HG02759 (cell line): ENCODE measurements around the gene ANXA6.

Experiments used
- ATAC-seq: cut with Tn5 transposase; IDR thresholded peaks from one replicate; pipeline ENCODE4 v1.9.1; 2021; ENCODE audit warnings: mild to moderate bottlenecking, moderate library complexity; ENCODE audit not compliant: unreplicated experiment

ANXA6 gene

DNA sequence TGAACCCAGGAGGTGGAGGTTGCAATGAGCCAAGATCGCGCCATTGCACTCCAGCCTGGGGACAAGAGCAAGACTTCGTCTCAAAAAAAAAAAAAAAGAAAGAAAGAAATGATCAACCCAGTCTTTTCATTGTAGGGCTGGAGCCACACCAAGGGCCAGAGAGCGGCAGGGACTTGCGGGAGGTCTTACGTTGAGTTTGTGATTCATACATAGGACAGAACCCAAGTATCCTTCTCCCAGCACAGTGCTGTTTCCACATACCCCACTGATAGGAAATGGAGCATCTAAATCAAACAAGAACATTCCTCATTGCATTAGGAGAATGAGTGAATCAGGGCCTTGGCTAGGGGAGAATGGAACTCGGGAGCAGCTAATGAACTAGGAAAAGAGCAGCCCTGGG, 73.2 kb downstream of the ANXA6 start:
- ATAC-seq: no peak

DNA sequence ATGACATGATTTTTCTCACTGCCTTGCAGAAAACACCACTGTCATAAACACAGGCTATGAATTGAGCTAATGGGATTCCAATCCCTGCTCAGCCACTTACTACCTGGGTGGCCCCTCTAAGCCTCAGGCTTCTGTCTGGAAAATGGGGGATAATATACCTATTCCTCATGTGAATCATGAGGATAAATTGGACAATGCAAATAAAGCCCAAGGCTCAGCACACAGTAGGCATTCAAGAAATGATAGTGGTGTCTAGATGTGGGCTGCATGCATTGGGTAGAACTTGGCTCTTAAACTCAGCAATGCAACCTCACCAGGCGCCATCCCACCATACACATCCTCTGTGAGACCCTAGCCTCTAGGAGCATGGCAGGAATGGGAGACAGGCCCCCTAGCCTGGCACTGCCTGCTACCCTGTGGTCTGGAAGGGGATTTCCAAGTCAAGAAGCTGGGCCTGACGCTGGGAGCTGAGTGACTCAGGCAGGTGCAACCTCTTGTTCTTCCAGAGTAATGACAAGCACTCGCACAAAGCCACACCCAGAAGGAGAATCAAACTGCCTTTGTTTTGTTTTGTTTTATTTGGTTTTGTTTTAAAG, 74.4 kb downstream of the ANXA6 start:
- no peak for ATAC-seq

DNA sequence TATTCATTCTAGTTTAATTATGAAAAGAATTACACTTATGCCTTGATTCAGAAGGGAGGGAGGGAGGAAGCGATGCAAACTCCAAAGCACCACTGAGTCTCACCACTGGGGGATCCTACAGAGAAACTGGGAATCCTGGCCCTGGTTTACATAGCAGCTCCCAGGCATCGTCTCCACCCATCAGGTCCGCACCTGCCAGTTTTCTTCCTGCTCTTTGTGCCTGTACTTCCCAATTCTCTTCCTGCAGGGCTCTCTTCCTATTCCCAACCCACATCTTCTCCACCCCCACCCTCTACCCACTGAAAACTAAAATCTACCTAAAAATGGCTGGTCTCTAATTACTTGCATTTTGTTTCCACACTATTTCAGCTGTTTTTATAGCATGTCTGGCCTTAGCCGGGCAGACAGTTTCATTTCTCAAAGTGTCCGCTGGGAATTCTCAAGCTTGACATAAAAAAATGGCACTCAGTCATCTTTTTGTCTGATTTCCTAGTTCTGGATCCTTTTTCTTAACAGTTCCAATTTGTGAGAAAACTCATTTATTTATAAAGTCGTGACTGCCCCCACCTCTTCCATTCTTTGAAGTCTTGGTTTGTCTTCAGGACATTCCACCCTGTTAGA, 75.2 kb downstream of the ANXA6 start:
- no peak for ATAC-seq

DNA sequence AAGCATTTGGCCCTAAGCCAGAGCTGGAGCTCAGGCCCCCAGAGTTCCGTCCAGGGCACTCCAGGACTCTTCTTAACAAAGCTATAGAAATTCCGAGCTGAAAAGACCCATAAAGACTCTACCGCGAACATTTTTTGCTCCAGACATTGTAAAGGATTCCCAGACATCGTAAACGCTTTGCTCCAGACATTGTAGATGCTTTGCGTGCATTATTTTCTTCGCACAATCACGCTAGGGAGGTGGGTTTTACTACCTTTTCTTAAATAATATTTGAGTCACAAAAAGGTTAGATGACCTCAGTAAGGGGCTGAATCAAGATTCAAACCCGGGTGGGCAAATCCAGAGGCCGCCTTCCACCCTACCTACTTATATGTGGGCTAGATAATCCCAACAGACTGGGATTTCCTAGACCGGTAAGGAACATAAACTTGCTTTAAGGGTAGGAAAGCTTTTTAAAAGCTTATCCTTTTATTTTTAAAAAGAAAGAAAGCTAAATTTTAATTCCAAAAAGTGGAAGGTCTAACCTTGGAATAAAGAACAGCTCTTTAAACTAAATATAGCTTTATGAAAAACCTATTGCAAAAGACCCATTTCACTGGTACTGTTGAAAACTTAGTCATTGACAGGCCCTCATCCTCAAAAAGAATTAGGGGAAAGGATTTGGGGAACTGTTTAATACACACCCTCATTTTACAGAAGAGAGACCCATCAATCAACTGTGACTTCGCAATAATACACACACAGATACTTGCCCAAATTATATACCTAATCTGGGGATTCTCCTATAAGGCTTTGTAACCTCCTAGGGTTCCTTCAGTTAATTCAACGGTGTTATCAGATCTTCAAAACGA, 75.9 kb downstream of the ANXA6 start:
- ATAC-seq: no peak

DNA sequence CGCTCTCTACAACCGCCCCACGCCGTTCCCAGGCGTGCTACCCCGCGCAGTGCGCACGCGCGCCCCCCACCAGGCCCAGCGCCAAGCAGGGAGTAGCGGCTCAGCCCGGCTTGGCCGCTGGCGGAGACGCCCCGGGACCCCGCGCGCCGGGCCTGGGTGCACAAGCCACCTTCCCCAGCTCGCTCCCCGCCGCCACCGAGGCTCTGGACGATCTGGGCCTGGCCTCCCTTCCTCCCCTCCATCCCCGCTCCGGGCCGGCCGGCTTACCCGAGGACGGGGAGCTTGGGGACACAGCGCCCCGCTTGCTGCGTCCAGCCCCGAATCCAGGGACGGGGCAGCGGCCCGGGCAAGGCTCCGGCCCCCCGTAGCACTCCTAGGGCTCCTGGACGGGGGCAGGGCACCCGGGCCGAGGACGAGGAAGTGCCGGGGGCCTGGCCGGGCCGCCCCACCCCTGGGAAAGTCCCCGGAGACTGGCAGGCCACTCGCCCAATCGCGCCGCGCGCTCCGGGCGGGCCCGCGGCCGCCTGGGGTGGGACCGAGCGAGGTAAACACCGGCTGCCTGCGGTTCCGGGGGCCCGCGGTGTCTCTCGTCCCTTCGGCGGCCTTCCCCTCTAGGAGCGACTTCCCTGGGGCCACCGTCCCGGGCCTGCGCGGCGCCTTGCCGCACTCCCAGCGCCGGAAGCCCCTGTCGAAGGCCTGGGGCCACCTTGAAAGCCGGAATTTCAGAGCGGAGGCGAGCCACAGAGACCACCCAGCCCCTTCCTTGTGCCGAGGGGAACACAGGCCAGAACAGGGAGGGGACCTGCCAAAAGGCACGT, 76.8 kb downstream of the ANXA6 start, which contains the start of gene TNIP1:
Gene TNIP1, minus strand, starts transcription at position 422 of the 818 bp plus-strand sequence. CDS start 15,939 bp downstream, outside the sequence.
- peak; percentile 77 for ATAC-seq

DNA sequence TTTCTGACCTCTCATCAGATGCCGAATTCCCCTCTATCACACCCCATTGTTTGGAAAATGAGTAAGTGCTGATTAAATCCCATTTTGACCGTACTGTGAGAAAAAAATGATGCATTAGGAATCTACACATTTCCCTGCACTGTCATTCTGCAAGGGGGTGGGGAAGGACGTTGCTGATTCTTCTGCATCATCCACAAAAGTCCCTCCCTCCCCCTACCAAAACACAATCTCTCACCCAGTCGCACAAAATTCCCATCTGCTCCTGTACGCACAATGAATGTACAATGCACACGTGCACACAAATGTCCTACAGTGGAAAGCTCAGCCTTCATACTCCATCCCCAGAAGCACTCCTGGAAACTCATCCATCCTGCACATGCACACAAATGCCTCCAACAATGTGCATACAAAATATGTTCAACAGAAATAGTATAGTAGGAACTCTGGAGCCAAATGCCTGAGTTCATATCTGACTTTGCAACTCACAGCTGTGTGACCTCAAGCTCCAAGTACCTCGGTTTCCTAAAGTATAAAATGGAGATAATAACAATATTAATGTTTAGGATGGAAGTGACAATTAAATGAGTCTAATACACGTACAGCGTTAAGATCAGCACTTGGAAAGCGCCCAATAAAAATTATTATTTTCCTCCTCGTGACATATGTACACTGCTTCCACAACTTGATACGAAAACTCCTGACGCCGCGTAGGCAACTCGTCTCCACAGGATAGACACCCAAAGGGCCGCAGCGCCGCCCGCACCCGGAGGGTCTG, 77.6 kb downstream of the ANXA6 start:
- no peak for ATAC-seq

DNA sequence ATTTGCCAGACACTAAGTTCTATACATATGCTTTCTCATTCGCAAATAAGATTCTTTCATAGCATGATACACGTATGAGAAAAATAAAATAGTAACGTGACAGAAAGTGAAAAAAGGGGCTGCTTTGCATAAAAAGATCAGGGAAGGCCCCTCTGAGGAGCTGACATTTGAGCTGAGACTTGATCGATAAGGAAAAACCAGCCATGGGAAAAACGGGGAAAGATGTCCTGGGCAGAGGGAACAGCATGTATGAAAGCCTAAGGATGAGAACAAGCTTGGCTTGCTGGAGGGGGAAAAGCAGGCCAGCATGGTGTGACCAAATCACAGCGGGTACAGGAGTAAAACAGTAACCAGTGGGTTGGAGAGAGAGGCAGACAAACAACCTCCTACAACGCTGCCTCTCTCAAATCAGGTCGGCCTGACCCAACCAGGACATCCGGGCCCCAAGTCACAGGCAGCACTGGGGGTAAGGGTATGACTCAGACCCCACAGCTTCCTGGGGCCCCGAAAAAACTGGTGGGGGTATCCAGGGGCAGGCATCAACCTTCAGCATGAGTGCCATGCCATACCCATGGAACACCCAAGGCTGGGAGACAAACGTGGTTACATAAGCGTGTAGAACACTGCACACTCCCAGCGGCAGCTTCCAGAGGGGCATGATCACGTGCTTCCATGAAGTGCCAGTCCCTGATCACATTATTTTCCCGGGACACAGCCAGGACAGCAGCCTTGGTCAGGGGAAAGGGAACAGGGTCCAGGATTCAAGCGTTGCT, 78.9 kb downstream of the ANXA6 start:
- ATAC-seq: peak; percentile 53

DNA sequence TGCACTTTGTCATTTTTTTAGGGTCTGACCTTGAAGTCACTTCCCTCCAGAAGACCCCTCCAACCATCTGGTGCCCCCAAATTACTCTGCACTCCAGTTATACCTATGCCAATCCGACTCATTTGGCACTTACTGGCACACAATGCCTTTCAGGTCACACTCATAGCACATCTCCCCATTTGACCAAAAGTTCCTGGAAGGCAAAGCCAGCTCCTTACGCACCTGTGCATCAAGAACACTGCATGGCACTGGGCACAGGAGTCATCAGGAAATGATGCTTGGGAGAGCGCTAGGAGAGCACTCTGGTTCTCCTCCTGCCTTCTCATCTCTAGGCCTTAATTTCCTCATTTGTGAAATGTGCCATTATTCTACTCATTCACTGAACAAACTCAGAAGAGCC, 79.6 kb downstream of the ANXA6 start:
- no peak for ATAC-seq

DNA sequence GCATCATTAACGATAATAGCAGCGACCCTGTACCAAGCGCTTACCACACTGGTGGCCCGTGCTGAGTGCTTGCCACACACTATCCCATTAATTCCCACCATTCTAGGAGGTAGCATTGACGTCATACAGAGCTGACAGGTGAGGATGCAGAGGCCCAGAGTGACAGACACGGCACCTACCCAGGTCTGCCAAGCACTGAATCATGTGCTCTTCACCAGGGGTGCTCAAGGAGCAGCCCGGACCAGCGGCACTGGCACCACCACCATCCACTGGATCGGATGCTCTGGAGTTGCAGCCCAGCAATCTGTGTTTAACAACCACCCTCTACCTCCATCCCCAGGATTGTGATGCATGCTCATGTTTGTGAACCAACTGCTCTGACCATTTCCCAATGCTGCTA, 80.2 kb downstream of the ANXA6 start:
- ATAC-seq: no peak

DNA sequence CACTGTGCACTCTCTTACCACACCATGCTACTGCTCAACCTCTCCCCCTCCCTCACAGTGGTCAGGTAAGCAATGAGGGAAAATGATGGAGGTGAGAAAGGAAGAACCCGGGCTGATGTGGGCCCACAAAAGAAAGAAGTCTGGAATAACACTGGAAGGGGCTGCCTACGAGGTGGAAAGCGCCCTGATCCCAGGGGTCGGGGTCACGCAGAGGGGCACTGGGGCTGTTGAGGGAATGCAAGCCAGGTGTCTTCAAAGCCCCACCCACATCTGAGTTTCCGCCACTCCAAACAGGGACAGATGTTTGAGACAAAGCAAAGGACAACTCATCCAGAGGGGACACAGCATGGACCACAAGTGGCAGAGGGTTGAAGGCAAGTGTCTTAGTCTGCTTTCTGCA, 81.0 kb downstream of the ANXA6 start:
- ATAC-seq: no peak

DNA sequence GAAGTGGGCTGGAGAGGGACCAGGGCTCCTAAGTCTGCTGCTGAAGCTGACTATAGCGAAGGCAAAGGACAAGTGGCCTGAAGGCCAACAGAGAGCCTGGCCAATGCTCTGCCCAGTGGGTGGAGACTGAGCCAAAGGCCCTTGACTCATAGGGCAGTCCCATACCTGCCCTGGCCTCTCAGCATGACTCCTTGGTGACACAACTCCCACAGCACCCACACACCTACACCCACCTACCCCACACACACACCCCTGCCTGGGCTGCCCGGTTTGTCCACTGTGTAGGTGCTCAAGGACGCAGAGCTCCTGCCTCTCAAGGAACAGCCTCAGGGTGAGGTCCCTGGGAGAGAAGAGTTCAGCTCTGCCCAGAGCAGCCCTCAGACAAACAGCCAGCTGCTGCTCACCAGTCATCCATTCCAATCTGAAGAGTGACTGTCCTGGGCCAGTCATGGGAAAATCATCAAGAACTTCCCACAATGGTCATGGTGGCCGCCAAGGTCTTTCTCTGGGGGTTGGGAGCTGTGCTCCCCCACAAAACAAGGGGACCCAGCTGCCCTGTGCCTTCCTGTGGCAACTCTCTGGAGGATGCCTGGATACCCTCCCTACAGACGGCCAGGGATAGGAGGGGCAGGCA, 81.8 kb downstream of the ANXA6 start:
- ATAC-seq: no peak

DNA sequence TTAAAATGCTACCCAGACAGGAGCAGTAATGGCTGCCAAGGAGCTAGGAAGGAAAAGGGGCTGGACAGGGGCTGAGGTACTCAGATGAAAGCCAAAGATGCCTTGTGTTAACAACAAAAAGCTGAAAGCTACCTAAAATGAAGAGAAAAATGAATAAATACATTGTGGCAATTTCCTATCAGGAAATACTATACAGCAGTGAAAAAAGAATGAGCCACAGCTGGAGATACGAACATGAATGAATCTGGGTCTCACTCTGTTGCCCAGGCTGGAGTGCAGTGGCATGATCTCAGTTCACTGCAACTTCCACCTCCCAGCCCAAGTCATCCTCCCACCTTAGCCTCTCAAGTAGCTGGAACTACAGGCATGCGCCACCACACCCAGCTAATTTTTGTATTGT, 83.0 kb downstream of the ANXA6 start:
- ATAC-seq: no peak

DNA sequence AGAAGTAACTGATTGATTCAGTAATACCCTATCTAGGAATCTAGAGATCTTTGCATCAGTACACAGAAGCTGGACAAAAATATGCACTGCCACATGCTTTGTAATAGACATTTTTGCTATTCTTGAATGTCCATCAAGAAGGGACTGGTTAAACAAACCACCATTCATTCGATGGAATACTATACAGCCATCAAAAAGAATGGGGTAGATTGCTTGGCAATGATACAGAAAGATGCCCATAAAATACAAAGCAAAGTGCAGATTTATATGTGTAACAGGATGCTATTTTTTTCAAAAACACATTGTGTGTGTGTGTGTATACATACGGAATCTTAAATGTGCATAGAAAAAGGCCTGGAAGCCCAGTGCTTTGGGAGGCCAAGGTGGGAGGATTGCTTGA, 84.3 kb downstream of the ANXA6 start:
- no peak for ATAC-seq

DNA sequence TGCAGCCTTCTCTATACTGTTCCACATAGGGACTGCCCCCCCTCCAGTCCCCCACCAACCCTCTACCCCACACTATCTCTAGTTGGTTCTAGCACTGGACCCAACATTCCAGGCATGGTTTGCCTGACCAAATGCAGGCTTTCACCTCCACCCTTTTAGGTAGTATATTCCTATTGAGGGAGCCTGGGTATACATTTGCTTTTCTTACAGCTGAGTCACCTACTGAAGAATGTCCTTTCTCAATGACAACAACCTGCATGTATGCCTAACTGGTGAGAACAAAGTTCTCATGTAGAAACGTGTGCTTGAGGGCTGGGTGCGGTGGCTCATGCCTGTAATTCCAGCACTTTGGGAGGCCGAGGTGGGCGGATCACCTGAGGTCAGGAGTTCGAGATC, 85.0 kb downstream of the ANXA6 start:
- ATAC-seq: no peak

DNA sequence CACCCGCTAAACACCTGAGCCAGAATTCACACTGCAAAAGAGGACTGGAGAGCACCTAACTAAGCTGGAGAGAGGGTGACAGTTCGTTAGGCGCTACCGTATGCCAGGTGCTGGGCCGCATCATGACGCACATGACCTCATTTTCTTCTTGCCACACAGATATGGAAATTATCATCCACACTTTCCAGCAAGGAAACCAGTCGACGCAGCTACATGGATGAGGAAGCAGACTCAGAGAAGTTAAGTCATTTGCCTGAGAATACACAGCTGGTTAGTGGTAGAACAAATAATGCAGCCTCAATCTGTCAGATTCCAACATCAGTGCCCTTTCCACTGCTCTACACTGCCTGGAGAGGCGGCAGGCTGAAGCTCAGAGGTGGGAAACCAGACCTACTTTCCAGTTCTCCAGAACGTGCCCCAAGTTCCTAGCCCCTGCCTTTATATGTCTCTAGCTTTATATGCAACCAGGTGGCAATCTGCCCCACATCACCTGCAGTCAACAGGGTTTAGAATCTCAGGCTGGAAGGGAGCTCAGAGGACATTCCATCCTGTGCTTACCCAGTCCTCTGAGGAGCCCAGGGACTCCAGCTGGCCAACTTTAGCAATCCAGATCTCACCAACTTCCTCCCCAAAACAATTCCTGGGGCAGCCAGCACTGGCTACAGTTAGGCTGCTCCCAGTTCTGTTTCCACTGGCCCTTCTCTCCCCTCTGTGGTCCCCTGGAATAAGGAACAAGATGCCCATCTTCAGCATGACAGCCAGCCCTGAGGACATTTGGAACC, 85.5 kb downstream of the ANXA6 start:
- no peak for ATAC-seq

DNA sequence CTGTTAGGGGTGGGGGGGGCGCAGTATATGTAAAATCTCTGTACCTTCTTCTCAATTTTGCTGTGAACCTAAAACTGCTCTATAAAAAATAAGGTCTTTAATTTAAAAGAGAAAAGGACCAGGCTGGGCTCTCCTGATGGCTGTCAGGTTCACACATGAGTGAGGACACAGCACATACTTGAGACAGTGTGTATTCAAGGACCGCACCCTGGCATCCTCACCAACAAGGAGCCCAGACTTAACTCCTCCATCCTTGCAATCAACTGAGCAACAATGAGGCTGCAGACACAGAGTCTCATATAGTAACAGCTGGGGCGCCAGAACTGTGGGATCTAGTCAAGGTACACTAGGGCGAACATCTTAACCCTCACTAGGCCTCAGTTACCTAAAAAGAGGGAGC, 86.6 kb downstream of the ANXA6 start:
- no peak for ATAC-seq

DNA sequence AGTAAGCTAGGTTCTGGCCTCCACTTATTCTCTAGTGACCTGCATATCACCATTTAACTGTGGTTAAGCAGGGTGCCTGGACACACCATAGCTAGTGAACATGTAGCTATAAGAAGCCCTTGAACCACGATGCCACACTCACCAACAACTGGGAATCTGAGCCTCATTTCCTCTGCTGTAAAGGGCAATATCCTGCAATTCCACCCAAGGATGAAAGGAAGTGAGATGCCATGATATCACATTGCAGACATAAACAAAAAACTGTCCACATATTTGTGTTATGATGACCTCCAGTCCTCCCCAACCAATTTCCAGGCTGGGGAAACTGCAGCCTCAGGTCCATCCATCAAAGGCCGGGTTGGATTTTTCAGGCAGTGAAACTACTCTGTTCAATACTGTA, 87.1 kb downstream of the ANXA6 start:
- ATAC-seq: no peak

DNA sequence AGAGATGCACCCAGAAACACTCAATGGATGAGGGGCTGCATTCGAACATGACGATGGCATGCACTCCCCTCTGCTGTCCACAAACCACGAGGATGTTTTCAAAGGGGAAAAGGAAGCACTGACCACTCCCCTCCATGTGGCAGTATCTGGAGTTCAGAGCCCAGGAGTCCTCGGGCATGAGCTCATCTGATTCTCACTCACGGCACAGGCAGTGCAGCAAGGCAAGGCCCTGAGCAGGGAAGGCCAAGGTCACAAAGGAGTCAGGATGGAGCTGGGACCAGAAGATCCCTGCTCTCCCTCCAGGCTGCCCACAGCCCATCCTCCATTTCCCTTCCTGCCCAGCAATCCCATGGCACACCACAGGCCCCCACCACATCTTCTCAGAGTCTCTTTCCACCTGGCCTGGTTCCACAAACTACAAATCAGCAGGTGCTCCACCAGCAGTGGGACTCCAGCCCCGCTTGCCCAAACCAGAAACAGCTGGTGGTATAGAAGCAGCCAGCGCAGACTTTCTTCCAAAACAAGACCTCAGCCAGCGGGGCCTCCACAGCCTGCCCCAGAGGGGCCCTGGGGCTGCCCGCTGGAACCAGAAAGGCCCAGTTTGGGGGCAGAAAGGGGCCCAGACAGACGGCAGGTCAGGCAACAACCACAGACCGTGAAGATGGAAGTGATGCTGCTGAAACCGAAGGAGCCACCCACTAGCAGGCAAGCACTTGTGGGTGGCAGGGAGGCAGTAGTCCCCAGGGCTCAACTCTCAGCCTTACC, 89.0 kb downstream of the ANXA6 start:
- ATAC-seq: peak; percentile 66
